CD14-positive monocyte (primary cell): ENCODE data around the gene PIP4K2B. TPM values are rescaled to one million over a fixed set of nuclear protein-coding genes. Genes with fewer than 3 reads are reported as not detected.
A peak's percentile ranks its signal among the peaks of the same experiment; 100 is the strongest.

Source experiments
- DNase-seq, 3 donors: peaks; one replicate each; pipeline ENCODE4 v3.0.0-alpha.2; 2011 to 2022
- H2AFZ ChIP-seq: 2 replicates; pipeline ENCODE4 v1.6.0; 2012; ENCODE audit warnings: mild to moderate bottlenecking, low read depth, low read length, inconsistent platforms; ENCODE audit not compliant: insufficient read depth, poor library complexity, severe bottlenecking
- H3K27ac ChIP-seq, 2 donors: 1 replicate in 1 of 2; 2 replicates in 1 of 2; pipeline ENCODE4 v1.5.1; 2012 to 2013; ENCODE audit warnings: low read length in 2 of 2, control low read depth in 1 of 2, inconsistent platforms in 1 of 2, low read depth in 1 of 2, mild to moderate bottlenecking in 1 of 2
- H3K27me3 ChIP-seq, 2 donors: one replicate each; pipeline versions ENCODE4 v1.6.0 to v1.6.1; 2011 to 2013; ENCODE audit warnings: low read length in 2 of 2; ENCODE audit not compliant: control insufficient read depth in 2 of 2, insufficient read depth in 2 of 2
- H3K36me3 ChIP-seq, 2 donors: replicated peaks in 1 of 2; 1 replicate in 1 of 2; 2 replicates in 1 of 2; pipeline versions ENCODE4 v1.5.1 to v1.6.1; 2012 to 2013; ENCODE audit warnings: low read length in 2 of 2, control low read depth in 1 of 2, inconsistent platforms in 1 of 2, mild to moderate bottlenecking in 1 of 2; ENCODE audit not compliant: insufficient read depth in 2 of 2, control insufficient read depth in 1 of 2
- H3K4me1 ChIP-seq, 2 donors: 1 replicate in 1 of 2; 2 replicates in 1 of 2; pipeline versions ENCODE4 v1.5.1 to v1.6.1; 2012 to 2013; ENCODE audit warnings: low read length in 2 of 2, control low read depth in 1 of 2, inconsistent platforms in 1 of 2, mild to moderate bottlenecking in 1 of 2, moderate library complexity in 1 of 2; ENCODE audit not compliant: insufficient read depth in 2 of 2, control insufficient read depth in 1 of 2
- H3K4me2 ChIP-seq: replicated peaks from 2 replicates; pipeline ENCODE3; 2012; ENCODE audit warnings: low read length, moderate library complexity, mild to moderate bottlenecking; ENCODE audit not compliant: poor library complexity, severe bottlenecking; ENCODE audit errors: extremely low read depth
- H3K4me3 ChIP-seq, 3 experiments: fragments of 200-600 bp in 1 of 3; sonication (generic) in 1 of 3; replicated peaks in 1 of 3; 1 replicate in 2 of 3; 2 replicates in 1 of 3; pipeline ENCODE4 v1.5.1; 2011 to 2013; ENCODE audit warnings: low read length in 3 of 3, mild to moderate bottlenecking in 3 of 3, control low read depth in 2 of 3, low read depth in 2 of 3, inconsistent platforms in 1 of 3, moderate library complexity in 1 of 3
- H3K79me2 ChIP-seq: 2 replicates; pipeline ENCODE4 v1.6.0; 2012; ENCODE audit warnings: mild to moderate bottlenecking, control low read depth, inconsistent platforms, low read length, moderate library complexity; ENCODE audit not compliant: insufficient read depth
- H3K9ac ChIP-seq: 2 replicates; pipeline ENCODE4 v1.6.0; 2017; ENCODE audit warnings: low read length, mild to moderate bottlenecking; ENCODE audit not compliant: insufficient read depth, poor library complexity, severe bottlenecking
- H3K9me3 ChIP-seq, 2 donors: replicated peaks in 1 of 2; 1 replicate in 1 of 2; 2 replicates in 1 of 2; pipeline versions ENCODE4 v1.5.1 to v1.6.1; 2012 to 2013; ENCODE audit warnings: low read length in 2 of 2, control low read depth in 1 of 2; ENCODE audit not compliant: control insufficient read depth in 1 of 2, insufficient read depth in 1 of 2
- H4K20me1 ChIP-seq: 2 replicates; pipeline ENCODE4 v1.6.0; 2012; ENCODE audit warnings: mild to moderate bottlenecking, low read length, control low read depth, moderate library complexity; ENCODE audit not compliant: insufficient read depth
- H3K27ac Mint-ChIP-seq, 7 donors: one replicate each; pipeline ENCODE4 v1.8.0; 2020; ENCODE audit warnings: mild to moderate bottlenecking in 7 of 7, mixed read lengths in 7 of 7, moderate library complexity in 6 of 7, inconsistent platforms in 2 of 7
- H3K27me3 Mint-ChIP-seq, 3 donors: one replicate each; pipeline ENCODE4 v1.8.0; 2021 to 2022; ENCODE audit warnings: low read depth in 3 of 3, mild to moderate bottlenecking in 3 of 3, mixed read lengths in 3 of 3, moderate library complexity in 3 of 3, inconsistent platforms in 1 of 3
- H3K36me3 Mint-ChIP-seq, 2 donors: one replicate each; pipeline ENCODE4 v1.8.0; 2020; ENCODE audit warnings: mixed read lengths in 2 of 2, inconsistent platforms in 1 of 2, mild to moderate bottlenecking in 1 of 2
- H3K4me1 Mint-ChIP-seq: one replicate; pipeline ENCODE4 v1.8.0; 2020; ENCODE audit warnings: mild to moderate bottlenecking, mixed read lengths
- H3K4me3 Mint-ChIP-seq, 2 donors: one replicate each; pipeline ENCODE4 v1.8.0; 2020; ENCODE audit warnings: mild to moderate bottlenecking in 2 of 2, mixed read lengths in 2 of 2, moderate library complexity in 1 of 2
- H3K9me3 Mint-ChIP-seq, 7 donors: one replicate each; pipeline ENCODE4 v1.8.0; 2020 to 2022; ENCODE audit warnings: mixed read lengths in 7 of 7, mild to moderate bottlenecking in 6 of 7, moderate library complexity in 6 of 7, inconsistent platforms in 2 of 7
- WGBS: methylation state at CpG from one replicate; pipeline ENCODE4 v1.1.5; 2013; ENCODE audit warnings: missing lambda C conversion rate; ENCODE audit not compliant: insufficient coverage; 5-methylcytosine and 5-hydroxymethylcytosine counted together
- intact Hi-C, 2 donors: fragments of 100-400 bp; cut with micrococcal nuclease; formaldehyde crosslinking; loops; one replicate each; pipeline versions ENCODE4 v1.15.0 to v1.15.1; 2023
- polyA plus RNA-seq, 3 donors: library from polyadenylated mRNA; depleted of rRNA in 1 of 3; unstranded in 2 of 3; stranded (reverse) in 1 of 3; fragments of 300-500 nt in 2 of 3; fragments of >200 nt in 1 of 3; fragmentation: Illumina TruSeq in 2 of 3; gene quantifications; 1 replicate in 2 of 3; 2 replicates in 1 of 3; pipeline ENCODE4 v1.2.3, GENCODE V29; 2012 to 2021
- TF ChIP-seq, protein P1 (sequence below): fragments of 200-600 bp; IDR thresholded peaks from one replicate; pipeline ENCODE4 v1.8.0; 2022; ENCODE audit warnings: antibody characterized with exemption, mild to moderate bottlenecking

Gene PIP4K2B
- polyA plus RNA-seq, 3 donors, result 4.4 to 20.2 (median 4.6) TPM

DNA sequence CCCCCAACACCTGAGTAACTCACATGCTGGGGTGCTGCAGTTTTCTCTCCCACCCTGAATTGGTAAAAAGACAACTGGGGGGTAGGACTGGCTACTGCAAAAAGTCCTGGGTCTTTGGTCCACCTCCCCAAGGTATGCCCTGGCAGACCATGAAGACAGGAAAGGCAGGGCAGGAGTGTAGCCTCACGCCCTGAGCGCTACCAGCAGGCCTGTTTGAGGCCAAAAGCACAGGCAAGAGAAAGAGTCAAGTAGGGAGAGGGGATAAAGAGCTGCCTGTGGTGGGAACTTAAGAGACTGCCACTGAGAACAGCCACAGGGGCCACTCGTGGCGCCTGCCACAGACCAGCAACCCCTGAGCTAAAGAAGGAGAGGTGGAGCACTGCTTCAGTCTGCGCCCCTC lies 33.0 kb downstream of the PIP4K2B start:
- Histone ChIP-seq H3K4me3 (no peak overlapping the region), H4K20me1 (peaks cover 31% of the 10 kb centered on the region), H2AFZ (no peak overlapping the region), H3K4me2 (no peak overlapping the region), H3K27ac (peak overlapping the region in 1 of 2 donors; percentile 3), H3K36me3 (peaks cover 88 to 100% of the 10 kb centered on the region in 2 donors), H3K9me3 (no peaks in the 10 kb centered on the region), H3K9ac (no peak overlapping the region), H3K79me2 (no peaks in the 10 kb centered on the region), H3K4me1 (no peaks in the 10 kb centered on the region), H3K27me3 (no peaks in the 10 kb centered on the region)
- intact Hi-C loops, result no loop called here
- DNase-seq, result no peak
- TF ChIP-seq, protein P1, sequence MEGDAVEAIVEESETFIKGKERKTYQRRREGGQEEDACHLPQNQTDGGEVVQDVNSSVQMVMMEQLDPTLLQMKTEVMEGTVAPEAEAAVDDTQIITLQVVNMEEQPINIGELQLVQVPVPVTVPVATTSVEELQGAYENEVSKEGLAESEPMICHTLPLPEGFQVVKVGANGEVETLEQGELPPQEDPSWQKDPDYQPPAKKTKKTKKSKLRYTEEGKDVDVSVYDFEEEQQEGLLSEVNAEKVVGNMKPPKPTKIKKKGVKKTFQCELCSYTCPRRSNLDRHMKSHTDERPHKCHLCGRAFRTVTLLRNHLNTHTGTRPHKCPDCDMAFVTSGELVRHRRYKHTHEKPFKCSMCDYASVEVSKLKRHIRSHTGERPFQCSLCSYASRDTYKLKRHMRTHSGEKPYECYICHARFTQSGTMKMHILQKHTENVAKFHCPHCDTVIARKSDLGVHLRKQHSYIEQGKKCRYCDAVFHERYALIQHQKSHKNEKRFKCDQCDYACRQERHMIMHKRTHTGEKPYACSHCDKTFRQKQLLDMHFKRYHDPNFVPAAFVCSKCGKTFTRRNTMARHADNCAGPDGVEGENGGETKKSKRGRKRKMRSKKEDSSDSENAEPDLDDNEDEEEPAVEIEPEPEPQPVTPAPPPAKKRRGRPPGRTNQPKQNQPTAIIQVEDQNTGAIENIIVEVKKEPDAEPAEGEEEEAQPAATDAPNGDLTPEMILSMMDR, result no peak
- H3K27ac Mint-ChIP-seq, result peak overlapping the region in 4 of 7 donors; percentile 10 to 53 (median 32)
- 100% methylated on average over 5 of the region's 5 CpGs for WGBS
- H3K9me3 Mint-ChIP-seq, result no peaks in the 10 kb centered on the region
- peaks cover 95 to 100% of the 10 kb centered on the region in 2 donors for H3K36me3 Mint-ChIP-seq
- H3K4me3 Mint-ChIP-seq, result no peak overlapping the region
- peaks cover 0 to 2% (median 0%) of the 10 kb centered on the region in 3 donors for H3K27me3 Mint-ChIP-seq
- no peaks in the 10 kb centered on the region for H3K4me1 Mint-ChIP-seq

DNA sequence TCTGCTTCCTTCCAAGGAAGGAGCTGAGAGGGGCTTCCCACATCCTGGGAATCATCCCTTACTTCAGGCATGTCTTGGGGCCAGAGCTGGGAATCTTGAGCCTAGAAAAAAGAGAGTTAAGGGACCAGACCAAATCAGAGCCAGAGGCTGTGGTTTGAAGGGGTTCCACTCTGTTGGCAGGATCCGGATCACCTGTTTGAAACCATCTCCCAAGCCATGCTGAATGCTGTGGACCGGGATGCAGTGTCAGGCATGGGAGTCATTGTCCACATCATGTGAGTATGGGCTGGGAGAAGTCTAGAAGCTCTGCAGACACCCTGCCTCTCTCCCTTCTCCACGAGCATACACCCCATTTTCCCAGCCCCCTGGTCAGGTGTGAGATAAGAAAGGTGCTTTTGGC lies 37.1 kb downstream of the PIP4K2B start:
- H3K27me3 ChIP-seq, result no peaks in the 10 kb centered on the region
- Mint-ChIP-seq H3K27ac (peak overlapping the region in 3 of 7 donors; percentile 37 to 70 (median 52)), H3K36me3 (peaks cover 90 to 98% of the 10 kb centered on the region in 2 donors), H3K4me3 (no peak overlapping the region), H3K4me1 (no peaks in the 10 kb centered on the region), H3K27me3 (no peaks in the 10 kb centered on the region), H3K9me3 (no peaks in the 10 kb centered on the region)
- no peak overlapping the region for H3K9ac ChIP-seq
- no CpG with 5 or more reads among the region's 3 CpGs for WGBS
- H3K4me3 ChIP-seq, result no peak overlapping the region
- DNase-seq, result no peak
- no peak overlapping the region for H3K4me2 ChIP-seq
- H3K4me1 ChIP-seq, result no peaks in the 10 kb centered on the region
- H3K27ac ChIP-seq, result no peak overlapping the region
- peaks cover 61% of the 10 kb centered on the region for H4K20me1 ChIP-seq
- no peak overlapping the region for H2AFZ ChIP-seq
- intact Hi-C loops, result no loop called here
- TF ChIP-seq, protein P1, result no peak
- peaks cover 89 to 98% of the 10 kb centered on the region in 2 donors for H3K36me3 ChIP-seq
- peaks cover 4% of the 10 kb centered on the region for H3K79me2 ChIP-seq
- H3K9me3 ChIP-seq, result no peaks in the 10 kb centered on the region
